ENCODE measurements around the gene CAPZB. TPM values are rescaled to one million over a fixed set of nuclear protein-coding genes. Genes with fewer than 3 reads are reported as not detected.

The CAPZB gene
- total RNA-seq, 1 donor from 2014 or later: 217 TPM

DNA sequence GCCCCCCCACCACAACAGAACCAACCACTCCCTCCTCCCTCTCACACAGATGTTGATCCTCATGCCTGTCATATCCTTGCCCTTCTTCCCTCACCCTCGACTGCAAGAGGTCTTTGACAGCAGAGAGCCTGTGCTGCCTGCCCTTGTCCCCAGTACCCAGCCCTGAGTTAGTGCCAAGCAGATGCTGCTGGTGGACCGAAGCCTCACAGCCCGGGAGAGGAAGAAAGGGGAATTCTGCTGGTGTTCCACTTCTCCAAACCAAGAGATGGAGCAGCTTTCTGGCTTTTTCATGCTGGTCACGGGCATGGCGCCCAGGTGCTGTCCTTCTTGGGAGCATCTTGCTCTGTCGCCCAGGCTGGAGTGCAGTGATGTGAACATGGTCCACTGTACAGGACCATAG lies 104.1 kb downstream of the CAPZB start:
- Histone ChIP-seq H3K27ac (replicated peaks) (no peak overlapping the region), H3K36me3 (peaks cover 61% of the 10 kb centered on the region), H3K9me3 (replicated peaks) (no peaks in the 10 kb centered on the region), H3K4me3 (no peak overlapping the region), H3K4me1 (peaks cover 40% of the 10 kb centered on the region), H3K27me3 (ENCODE audit: low read depth) (no peaks in the 10 kb centered on the region)
- TF ChIP-seq, protein P1, sequence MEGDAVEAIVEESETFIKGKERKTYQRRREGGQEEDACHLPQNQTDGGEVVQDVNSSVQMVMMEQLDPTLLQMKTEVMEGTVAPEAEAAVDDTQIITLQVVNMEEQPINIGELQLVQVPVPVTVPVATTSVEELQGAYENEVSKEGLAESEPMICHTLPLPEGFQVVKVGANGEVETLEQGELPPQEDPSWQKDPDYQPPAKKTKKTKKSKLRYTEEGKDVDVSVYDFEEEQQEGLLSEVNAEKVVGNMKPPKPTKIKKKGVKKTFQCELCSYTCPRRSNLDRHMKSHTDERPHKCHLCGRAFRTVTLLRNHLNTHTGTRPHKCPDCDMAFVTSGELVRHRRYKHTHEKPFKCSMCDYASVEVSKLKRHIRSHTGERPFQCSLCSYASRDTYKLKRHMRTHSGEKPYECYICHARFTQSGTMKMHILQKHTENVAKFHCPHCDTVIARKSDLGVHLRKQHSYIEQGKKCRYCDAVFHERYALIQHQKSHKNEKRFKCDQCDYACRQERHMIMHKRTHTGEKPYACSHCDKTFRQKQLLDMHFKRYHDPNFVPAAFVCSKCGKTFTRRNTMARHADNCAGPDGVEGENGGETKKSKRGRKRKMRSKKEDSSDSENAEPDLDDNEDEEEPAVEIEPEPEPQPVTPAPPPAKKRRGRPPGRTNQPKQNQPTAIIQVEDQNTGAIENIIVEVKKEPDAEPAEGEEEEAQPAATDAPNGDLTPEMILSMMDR (IDR thresholded peaks at IDR 0.05; ENCODE audit: borderline replicate concordance): no peak
- intact Hi-C loops (cut with micrococcal nuclease): no loop called here
- DNase-seq: no peak

DNA sequence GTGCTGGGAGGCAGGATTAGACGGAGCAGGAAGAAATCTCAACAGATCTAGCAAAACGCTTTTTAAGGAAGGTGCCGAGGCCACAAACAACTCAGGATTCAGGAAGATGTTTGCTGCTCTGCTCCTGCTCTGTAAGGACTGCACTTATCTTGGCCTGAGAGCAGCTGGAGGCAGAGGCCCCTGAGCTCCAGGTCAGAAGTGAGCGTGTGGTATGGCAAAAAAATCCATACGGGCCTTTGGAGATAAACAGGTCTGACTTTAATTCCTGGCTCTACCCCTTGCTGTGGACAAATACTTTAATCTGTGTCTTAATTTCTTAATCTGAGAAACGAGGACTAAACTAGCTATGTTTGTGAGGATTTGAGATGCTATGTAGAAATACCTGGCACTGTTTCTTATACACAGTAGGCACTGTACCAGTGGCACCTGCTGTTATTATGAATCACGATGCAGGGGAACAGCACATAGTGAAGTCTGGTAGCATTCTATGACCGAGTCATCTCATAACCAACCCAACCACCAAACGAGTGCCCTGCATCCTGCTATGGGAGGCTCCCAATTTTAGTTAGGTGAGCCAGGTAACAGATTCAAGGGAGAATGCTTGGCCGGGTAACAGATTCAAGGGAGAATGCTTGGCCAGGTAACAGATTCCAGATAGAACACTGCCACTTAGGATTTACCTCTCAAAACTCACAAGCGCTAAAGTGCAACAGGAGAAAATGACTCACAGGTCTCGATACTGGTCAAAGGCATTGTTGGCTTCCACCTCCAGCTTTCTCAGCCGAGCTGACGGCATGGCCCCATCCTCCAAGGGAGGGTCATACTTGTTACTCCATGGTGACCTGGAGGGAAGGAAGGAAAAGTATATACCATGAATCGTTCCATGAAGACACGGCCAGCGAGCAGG lies 107.3 kb downstream of the CAPZB start:
- H3K4me1 ChIP-seq: peaks cover 41% of the 10 kb centered on the region
- H3K27me3 ChIP-seq (ENCODE audit: low read depth): no peaks in the 10 kb centered on the region
- TF ChIP-seq, protein P1 (IDR thresholded peaks at IDR 0.05; ENCODE audit: borderline replicate concordance): no peak
- no peaks in the 10 kb centered on the region for H3K9me3 ChIP-seq (replicated peaks)
- no peak overlapping the region for H3K27ac ChIP-seq (replicated peaks)
- no peak overlapping the region for H3K4me3 ChIP-seq
- no peak for DNase-seq
- peaks cover 62% of the 10 kb centered on the region for H3K36me3 ChIP-seq
- intact Hi-C loops (cut with micrococcal nuclease): no loop called here

DNA sequence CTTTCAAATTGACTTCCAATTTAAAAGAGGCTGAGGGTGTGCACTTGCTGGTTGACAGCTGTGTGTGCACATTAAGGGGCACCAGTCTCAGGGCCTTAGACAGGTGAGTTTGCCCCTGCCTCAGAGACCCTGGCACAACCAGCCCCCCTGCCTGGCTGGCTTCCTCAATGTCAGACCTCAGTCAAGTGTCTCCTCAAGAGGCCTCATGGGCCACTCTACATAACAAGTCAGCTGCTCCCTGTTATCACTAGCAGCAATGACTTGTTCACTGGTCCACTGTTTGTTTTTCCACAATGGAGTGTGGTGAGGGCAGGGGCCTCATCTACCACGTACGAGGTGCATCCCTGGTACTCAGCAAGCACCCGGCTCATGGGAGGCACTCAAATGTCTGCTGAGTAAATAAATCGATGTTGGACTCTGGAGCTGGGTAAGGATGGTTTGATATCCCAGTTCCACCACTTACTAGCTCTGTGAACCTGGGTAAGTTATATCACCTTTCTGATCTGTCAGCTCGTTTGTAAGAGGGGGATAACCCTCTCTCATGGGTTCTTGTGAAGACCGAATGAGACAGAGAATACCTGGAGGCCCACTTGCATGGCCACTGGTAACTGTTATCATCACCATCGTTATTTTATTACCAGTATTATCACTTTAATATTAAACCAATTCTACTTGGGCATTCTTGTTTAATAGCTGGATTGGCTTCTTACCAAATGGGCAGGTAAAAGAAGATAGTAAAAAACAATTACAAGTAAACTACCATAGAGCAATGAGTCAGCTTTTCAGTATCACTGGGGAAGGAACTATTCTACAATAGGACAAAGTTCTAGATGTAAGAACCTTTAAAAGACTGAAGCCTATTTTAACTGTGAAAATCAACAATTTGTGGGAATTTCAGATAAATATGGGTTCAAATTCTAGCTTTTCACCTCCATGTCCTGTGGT lies 108.6 kb downstream of the CAPZB start:
- no peak overlapping the region for H3K27ac ChIP-seq (replicated peaks)

DNA sequence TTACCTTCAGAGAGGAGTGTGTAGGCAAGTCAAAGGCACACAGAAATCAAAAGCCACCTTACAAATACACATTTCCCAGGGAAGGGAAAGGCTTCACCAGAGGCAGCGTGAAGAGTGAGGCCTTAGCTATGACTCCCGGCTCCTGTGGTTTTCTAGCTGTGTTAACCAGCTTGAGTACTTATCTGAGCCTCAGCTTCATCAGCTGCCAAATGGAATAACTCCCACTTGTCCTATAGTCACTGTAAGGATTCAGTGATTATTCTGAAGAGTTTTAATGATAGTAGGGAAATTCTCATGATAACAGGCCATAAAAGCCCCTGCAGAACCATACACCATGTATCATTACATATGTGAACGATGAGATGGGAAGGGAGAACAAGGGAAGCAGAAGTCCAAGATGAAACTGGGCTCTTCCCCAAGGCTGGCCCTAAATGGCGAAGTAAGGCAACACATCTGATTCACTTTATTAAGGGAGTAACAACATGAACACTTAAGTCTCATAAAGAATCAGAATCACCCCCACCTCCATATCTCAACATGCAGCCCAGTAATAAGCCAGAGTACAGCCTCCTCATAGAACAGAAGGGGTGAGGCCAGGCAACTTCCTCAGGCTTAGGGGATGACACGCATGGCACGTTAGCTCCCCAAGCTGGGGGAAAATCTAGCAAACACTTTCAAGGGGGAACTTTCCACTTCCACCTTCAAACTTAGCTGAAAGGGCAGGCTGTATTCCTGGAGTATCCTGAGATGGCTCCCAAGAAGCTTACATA lies 109.5 kb downstream of the CAPZB start:
- peaks cover 56% of the 10 kb centered on the region for H3K36me3 ChIP-seq

More for the DNA sequence above, 108.6 kb downstream of the CAPZB start:
- Histone ChIP-seq H3K27me3 (ENCODE audit: low read depth) (no peaks in the 10 kb centered on the region), H3K4me3 (no peak overlapping the region), H3K9me3 (replicated peaks) (no peaks in the 10 kb centered on the region), H3K4me1 (peaks cover 48% of the 10 kb centered on the region), H3K36me3 (peaks cover 58% of the 10 kb centered on the region)
- intact Hi-C loops (cut with micrococcal nuclease): no loop called here
- TF ChIP-seq, protein P1 (IDR thresholded peaks at IDR 0.05; ENCODE audit: borderline replicate concordance): no peak
- no peak for DNase-seq

More for the DNA sequence above, 109.5 kb downstream of the CAPZB start:
- no peak overlapping the region for H3K4me3 ChIP-seq
- no peaks in the 10 kb centered on the region for H3K27me3 ChIP-seq (ENCODE audit: low read depth)
- no peaks in the 10 kb centered on the region for H3K9me3 ChIP-seq (replicated peaks)
- TF ChIP-seq, protein P1 (IDR thresholded peaks at IDR 0.05; ENCODE audit: borderline replicate concordance): no peak
- DNase-seq: no peak
- H3K27ac ChIP-seq (replicated peaks): peak overlapping the region; percentile 65
- intact Hi-C loops (cut with micrococcal nuclease): no loop called here
- H3K4me1 ChIP-seq: peaks cover 57% of the 10 kb centered on the region
